Kidney epithelial cell (primary cell): Measurements from ENCODE around the gene FALEC. TPM values are rescaled to one million over a fixed set of nuclear protein-coding genes. Genes with fewer than 3 reads are reported as not detected.

Source experiments
- DNase-seq: peaks from one replicate; pipeline ENCODE4 v3.0.0-alpha.2; 2010; ENCODE audit warnings: low read depth
- H3K27me3 ChIP-seq: 2 replicates; pipeline ENCODE4 v1.6.0; 2011; ENCODE audit warnings: low read length; ENCODE audit not compliant: control insufficient read depth, insufficient read depth
- H3K36me3 ChIP-seq: 2 replicates; pipeline ENCODE4 v1.5.1; 2011; ENCODE audit warnings: low read length; ENCODE audit not compliant: control insufficient read depth, insufficient read depth
- H3K4me3 ChIP-seq: 2 replicates; pipeline ENCODE4 v1.5.1; 2011; ENCODE audit warnings: low read depth, mild to moderate bottlenecking, control low read depth, low read length
- CTCF ChIP-seq: IDR thresholded peaks from 2 replicates; pipeline ENCODE4 v1.5.1; 2011; ENCODE audit warnings: mild to moderate bottlenecking, moderate library complexity, low read length, control low read depth, inconsistent platforms; ENCODE audit not compliant: insufficient read depth, poor library complexity, severe bottlenecking
- total RNA-seq: library from RNA; depleted of rRNA; stranded (reverse); fragments of >200 nt; gene quantifications from 2 replicates; pipeline ENCODE4 v1.2.3, GENCODE V29; 2015

Gene FALEC
- total RNA-seq, 1 donor from 2014 or later, result not detected

GRCh38 chr1:150548632-150549495 lies 33.3 kb downstream of the FALEC start, which contains the start of gene ADAMTSL4:
ADAMTSL4 (plus strand) TSS chr1:150549408; CDS start chr1:150552289, 2,881 bp downstream.
- H3K4me3 ChIP-seq, result peak within 1 kb of the TSS; percentile 45
- no peaks in the 10 kb centered on the region for H3K36me3 ChIP-seq
- peaks cover 3% of the 10 kb centered on the region for H3K27me3 ChIP-seq
- no peak for DNase-seq
- no peak for TF ChIP-seq CTCF

- H3K27me3 ChIP-seq, result peaks cover 3% of the 10 kb centered on the region
- peak overlapping the region; percentile 45 for H3K4me3 ChIP-seq
- TF ChIP-seq CTCF, result no peak
- no peaks in the 10 kb centered on the region for H3K36me3 ChIP-seq
- DNase-seq, result no peak
Measured at GRCh38 chr1:150549496-150550221, 34.1 kb downstream of the FALEC start.

GRCh38 chr1:150550222-150551050 lies 34.9 kb downstream of the FALEC start:
- H3K4me3 ChIP-seq, result no peak overlapping the region
- DNase-seq, result no peak
- peaks cover 3% of the 10 kb centered on the region for H3K27me3 ChIP-seq
- H3K36me3 ChIP-seq, result no peaks in the 10 kb centered on the region
- no peak for TF ChIP-seq CTCF

GRCh38 chr1:150551051-150551783 lies 35.7 kb downstream of the FALEC start:
- TF ChIP-seq CTCF, result no peak
- Histone ChIP-seq H3K36me3 (no peaks in the 10 kb centered on the region), H3K4me3 (no peak overlapping the region), H3K27me3 (peaks cover 3% of the 10 kb centered on the region)
- DNase-seq, result no peak

GRCh38 chr1:150551784-150552127 lies 36.2 kb downstream of the FALEC start:
- DNase-seq, result no peak
- Histone ChIP-seq H3K4me3 (no peak overlapping the region), H3K36me3 (no peaks in the 10 kb centered on the region), H3K27me3 (peaks cover 3% of the 10 kb centered on the region)
- no peak for TF ChIP-seq CTCF
